GM23248 (cell line): ENCODE results near the gene GABRP. TPM values are rescaled to one million over a fixed set of nuclear protein-coding genes. Genes with fewer than 3 reads are reported as not detected.

Experiments
- DNase-seq: peaks from one replicate; pipeline ENCODE4 v3.0.0-alpha.2; 2015
- H2AFZ ChIP-seq: fragments of 200-600 bp; sonication (generic); 2 replicates; pipeline ENCODE4 v1.6.1; 2016; ENCODE audit warnings: antibody characterized with exemption
- H3F3A ChIP-seq: fragments of 200-600 bp; sonication (generic); 2 replicates; pipeline ENCODE4 v1.6.1; 2016; ENCODE audit warnings: mild to moderate bottlenecking, antibody characterized with exemption, mixed run types; ENCODE audit not compliant: insufficient read depth
- H3K27ac ChIP-seq: fragments of 200-600 bp; sonication (generic); 2 replicates; pipeline ENCODE4 v1.5.1; 2016; ENCODE audit warnings: mild to moderate bottlenecking
- H3K27me3 ChIP-seq: fragments of 200-600 bp; sonication (generic); replicated peaks from 2 replicates; pipeline ENCODE4 v1.6.1; 2016; ENCODE audit warnings: mild to moderate bottlenecking; ENCODE audit not compliant: insufficient read depth
- H3K36me3 ChIP-seq: fragments of 200-600 bp; sonication (generic); 2 replicates; pipeline ENCODE4 v1.6.1; 2016; ENCODE audit warnings: low read depth, mild to moderate bottlenecking
- H3K4me1 ChIP-seq: fragments of 200-600 bp; sonication (generic); 2 replicates; pipeline ENCODE4 v1.6.1; 2016; ENCODE audit warnings: mild to moderate bottlenecking; ENCODE audit not compliant: insufficient read depth
- H3K4me2 ChIP-seq: fragments of 200-600 bp; sonication (generic); one replicate; pipeline ENCODE4 v1.6.1; 2016; ENCODE audit warnings: mild to moderate bottlenecking; ENCODE audit not compliant: unreplicated experiment
- H3K4me3 ChIP-seq: fragments of 200-600 bp; sonication (generic); 2 replicates; pipeline ENCODE4 v1.5.1; 2016; ENCODE audit warnings: mild to moderate bottlenecking
- H3K79me2 ChIP-seq: fragments of 200-600 bp; sonication (generic); 2 replicates; pipeline ENCODE4 v1.6.1; 2016; ENCODE audit warnings: mild to moderate bottlenecking; ENCODE audit not compliant: insufficient read depth
- H3K9ac ChIP-seq: fragments of 200-600 bp; sonication (generic); 2 replicates; pipeline ENCODE4 v1.6.1; 2016; ENCODE audit warnings: mild to moderate bottlenecking
- H3K9me2 ChIP-seq: fragments of 200-600 bp; sonication (generic); 2 replicates; pipeline ENCODE4 v1.6.1; 2016; ENCODE audit warnings: mixed run types, mild to moderate bottlenecking, moderate library complexity; ENCODE audit not compliant: insufficient read depth
- H3K9me3 ChIP-seq: fragments of 200-600 bp; sonication (generic); one replicate; pipeline ENCODE4 v1.6.1; 2017; ENCODE audit warnings: low read depth
- H4K20me1 ChIP-seq: fragments of 200-600 bp; sonication (generic); 2 replicates; pipeline ENCODE4 v1.6.0; 2016; ENCODE audit not compliant: insufficient read depth
- EZH2 ChIP-seq: fragments of 200-600 bp; sonication (generic); IDR thresholded peaks from 2 replicates; pipeline ENCODE4 v1.6.1; 2018; ENCODE audit warnings: antibody characterized with exemption, mild to moderate bottlenecking; ENCODE audit not compliant: insufficient read depth, poor library complexity, severe bottlenecking
- EZH2phosphoT487 ChIP-seq: fragments of 200-600 bp; sonication (generic); IDR thresholded peaks from 2 replicates; pipeline ENCODE4 v1.6.1; 2018; ENCODE audit warnings: antibody characterized with exemption, moderate library complexity, mild to moderate bottlenecking, low read depth; ENCODE audit not compliant: insufficient read depth
- whole genome bisulfite sequencing, 2 experiments: methylation state at CpG; one replicate each; pipeline ENCODE4 v1.1.6; 2015 to 2017; ENCODE audit warnings: low lambda C conversion rate in 2 of 2, low coverage in 1 of 2; ENCODE audit errors: missing lambda C conversion rate in 2 of 2; 5-methylcytosine and 5-hydroxymethylcytosine counted together
- in situ Hi-C: fragments of 300-500 bp; cut with MboI; formaldehyde crosslinking; loops from 2 replicates; pipeline ENCODE4 v1.15.0; 2020
- polyA plus RNA-seq: library from polyadenylated mRNA; unstranded; fragments of >200 nt; fragmentation: Nextera tagmentation; extraction: Ambion mirVana; gene quantifications from 2 replicates; pipeline ENCODE4 v1.2.1, GENCODE V29; 2016
- total RNA-seq: library from RNA; depleted of rRNA; stranded (reverse); fragments of >200 nt; shearing (Covaris generic); gene quantifications from 2 replicates; pipeline ENCODE4 v1.2.3, GENCODE V29; 2014

GABRP gene
- total and polyA plus RNA-seq, 2 experiments from 2014 or later: not detected

GRCh38 chr5:170836226-170836625 lies 52.7 kb downstream of the GABRP start:
- H3K79me2 ChIP-seq: no peaks in the 10 kb centered on the region
- no peaks in the 10 kb centered on the region for H4K20me1 ChIP-seq
- no peak for DNase-seq
- no peak overlapping the region for H3K4me3 ChIP-seq
- no peaks in the 10 kb centered on the region for H3K36me3 ChIP-seq
- no peaks in the 10 kb centered on the region; the same call in 1 of the 2 replicates for H3K27me3 ChIP-seq
- H3F3A ChIP-seq: no peaks in the 10 kb centered on the region
- H3K4me2 ChIP-seq: no peak overlapping the region
- no peaks in the 10 kb centered on the region for H3K4me1 ChIP-seq
- 47 to 52% methylated on average over 4 of the region's 4 CpGs for WGBS, 2 experiments
- no peaks in the 10 kb centered on the region for H3K9me3 ChIP-seq
- no peak overlapping the region for H3K27ac ChIP-seq
- H3K9ac ChIP-seq: no peak overlapping the region
- H3K9me2 ChIP-seq: no peaks in the 10 kb centered on the region
- no peak for TF ChIP-seq EZH2
- no peak for TF ChIP-seq EZH2phosphoT487
- in situ Hi-C loops: no loop called here
- no peak overlapping the region for H2AFZ ChIP-seq

GRCh38 chr5:170843870-170844269 lies 60.3 kb downstream of the GABRP start:
- DNase-seq: no peak
- Histone ChIP-seq H3K9me2 (no peaks in the 10 kb centered on the region), H2AFZ (no peak overlapping the region), H3K36me3 (no peaks in the 10 kb centered on the region), H3K9ac (no peak overlapping the region), H3K4me1 (peaks cover 5% of the 10 kb centered on the region; the same call in 1 of the 2 replicates), H3F3A (0 out of 2 replicates have a peak, but pooled peaks cover 4% of the 10 kb centered on the region), H3K79me2 (no peaks in the 10 kb centered on the region), H3K27ac (no peak overlapping the region), H3K27me3 (no peaks in the 10 kb centered on the region), H3K4me2 (no peak overlapping the region), H3K4me3 (no peak overlapping the region), H3K9me3 (no peaks in the 10 kb centered on the region), H4K20me1 (no peaks in the 10 kb centered on the region)
- 20 to 35% methylated on average over 2 of the region's 2 CpGs for WGBS, 2 experiments
- TF ChIP-seq EZH2 (no peak), EZH2phosphoT487 (no peak)
- in situ Hi-C loops: no loop called here

GRCh38 chr5:170844651-170845050 lies 61.1 kb downstream of the GABRP start:
- Histone ChIP-seq H3K36me3 (no peaks in the 10 kb centered on the region), H3F3A (0 out of 2 replicates have a peak, but pooled peaks cover 4% of the 10 kb centered on the region), H3K9me3 (no peaks in the 10 kb centered on the region), H3K4me1 (peaks cover 5% of the 10 kb centered on the region; the same call in 1 of the 2 replicates), H3K9me2 (no peaks in the 10 kb centered on the region), H4K20me1 (no peaks in the 10 kb centered on the region), H3K79me2 (no peaks in the 10 kb centered on the region), H3K4me3 (no peak overlapping the region), H3K27ac (no peak overlapping the region), H3K9ac (no peak overlapping the region), H2AFZ (no peak overlapping the region), H3K4me2 (no peak overlapping the region), H3K27me3 (no peaks in the 10 kb centered on the region)
- in situ Hi-C loops: no loop called here
- DNase-seq: no peak
- WGBS, 2 experiments: 28 to 43% methylated on average over 2 of the region's 2 CpGs
- TF ChIP-seq EZH2 (no peak), EZH2phosphoT487 (no peak)

DNA sequence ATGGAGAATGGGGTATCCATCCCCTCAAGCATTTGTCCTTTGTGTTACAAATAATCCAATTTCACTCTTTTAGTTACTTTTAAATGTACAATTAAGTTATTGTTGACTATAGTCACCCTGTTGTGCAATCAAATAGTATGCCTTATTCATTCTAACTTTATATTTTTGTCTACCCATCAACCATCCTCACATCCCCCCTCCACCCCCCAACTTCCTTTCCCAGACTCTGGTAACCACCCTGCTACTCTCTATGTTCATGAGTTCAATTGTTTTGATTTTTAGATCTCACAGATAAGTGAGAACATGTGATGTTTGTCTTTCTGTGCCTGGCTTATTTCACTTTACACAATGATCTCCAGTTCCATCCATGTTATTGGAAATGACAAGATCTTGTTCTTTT lies 62.9 kb downstream of the GABRP start:
- Histone ChIP-seq H3K9ac (no peak overlapping the region), H3K4me3 (no peak overlapping the region), H3K27me3 (no peaks in the 10 kb centered on the region), H3F3A (0 out of 2 replicates have a peak, but pooled peaks cover 4% of the 10 kb centered on the region), H4K20me1 (no peaks in the 10 kb centered on the region), H3K9me3 (no peaks in the 10 kb centered on the region), H3K4me1 (peaks cover 5% of the 10 kb centered on the region; the same call in 1 of the 2 replicates), H3K27ac (no peak overlapping the region), H3K36me3 (no peaks in the 10 kb centered on the region), H2AFZ (no peak overlapping the region), H3K9me2 (no peaks in the 10 kb centered on the region), H3K4me2 (no peak overlapping the region), H3K79me2 (no peaks in the 10 kb centered on the region)
- in situ Hi-C loops: no loop called here
- TF ChIP-seq EZH2phosphoT487: no peak
- no peak for TF ChIP-seq EZH2
- DNase-seq: no peak

- Histone ChIP-seq H3K9me3 (no peaks in the 10 kb centered on the region), H3K36me3 (no peaks in the 10 kb centered on the region), H3K27ac (no peak overlapping the region), H4K20me1 (no peaks in the 10 kb centered on the region), H3K4me3 (no peak overlapping the region), H2AFZ (no peak overlapping the region), H3K9ac (no peak overlapping the region), H3F3A (0 out of 2 replicates have a peak, but pooled peaks cover 4% of the 10 kb centered on the region), H3K27me3 (no peaks in the 10 kb centered on the region), H3K4me2 (no peak overlapping the region), H3K4me1 (peaks cover 5% of the 10 kb centered on the region; the same call in 1 of the 2 replicates), H3K79me2 (no peaks in the 10 kb centered on the region), H3K9me2 (no peaks in the 10 kb centered on the region)
- in situ Hi-C loops: no loop called here
- no peak for DNase-seq
- TF ChIP-seq EZH2: no peak
- no peak for TF ChIP-seq EZH2phosphoT487
Measured at GRCh38 chr5:170846846-170847245, 63.3 kb downstream of the GABRP start.
